NCI-H2029 (cell line): ENCODE measurements around the gene FBXO38.
"Not testable (repeated sequence)": the region's sequence is repeated elsewhere in the genome, so short reads cannot be mapped to it uniquely, and the experiment has no call there.

Source experiments
- DNase-seq: peaks from one replicate; lab custom pipeline; 2025; lab: John Stamatoyannopoulos, UW

FBXO38 gene

DNA sequence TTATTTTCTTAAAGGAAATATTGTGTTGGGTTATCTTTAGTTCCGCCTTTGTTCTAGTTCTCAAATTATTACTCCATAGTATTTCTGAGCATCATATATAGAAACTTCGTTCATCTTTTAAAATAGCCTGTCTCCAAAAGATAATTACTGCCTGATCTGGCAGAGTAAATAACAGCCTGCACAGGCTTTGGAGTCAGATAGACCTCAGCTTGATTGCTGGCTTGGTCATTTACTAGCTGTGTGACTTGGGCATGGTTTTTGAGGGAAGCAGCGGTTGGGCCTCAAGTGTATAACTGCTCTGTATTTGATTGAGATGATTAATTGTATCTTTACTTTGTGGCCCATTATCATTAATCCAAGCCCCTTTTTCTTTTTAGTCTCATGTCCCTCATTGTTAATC is 50.1 kb downstream of the FBXO38 start:
- no peak for DNase-seq

DNA sequence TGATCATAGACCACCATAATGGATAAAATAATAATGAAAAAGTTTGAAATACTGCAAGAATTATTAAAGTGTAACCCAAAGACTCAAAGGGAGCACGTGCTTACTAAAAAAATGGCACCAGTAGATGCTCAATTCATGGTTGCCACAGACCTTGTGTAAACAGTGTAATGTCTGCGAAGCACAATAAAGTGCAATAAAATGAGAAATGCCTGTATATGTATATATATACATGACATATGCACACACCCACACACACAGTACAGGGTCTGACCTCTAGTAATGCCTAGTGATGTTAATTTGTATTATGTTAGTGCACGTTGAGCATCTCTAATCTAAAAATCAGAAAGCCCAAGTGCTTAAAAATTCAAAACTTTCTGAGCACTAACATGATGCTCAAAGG is 52.3 kb downstream of the FBXO38 start:
- DNase-seq = no peak

DNA sequence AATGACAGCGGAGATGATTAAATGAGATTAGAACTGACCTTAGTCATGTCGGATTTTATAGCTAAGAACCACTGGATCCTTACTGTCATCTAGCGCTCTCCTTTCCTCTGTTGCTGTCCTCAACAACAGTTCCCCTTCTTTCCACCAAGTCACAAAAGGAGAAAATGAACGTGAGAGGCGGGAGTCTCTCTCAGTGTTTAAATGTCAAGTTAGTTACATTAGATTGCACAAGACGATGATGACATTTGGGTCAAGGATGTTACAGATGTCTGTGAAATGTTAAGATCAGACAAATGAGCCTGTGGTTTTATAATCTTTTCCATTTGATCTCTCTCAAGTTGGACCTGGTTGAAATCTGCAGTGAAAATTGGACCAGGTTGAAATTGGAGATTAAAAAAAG is 53.5 kb downstream of the FBXO38 start:
- no peak for DNase-seq

DNA sequence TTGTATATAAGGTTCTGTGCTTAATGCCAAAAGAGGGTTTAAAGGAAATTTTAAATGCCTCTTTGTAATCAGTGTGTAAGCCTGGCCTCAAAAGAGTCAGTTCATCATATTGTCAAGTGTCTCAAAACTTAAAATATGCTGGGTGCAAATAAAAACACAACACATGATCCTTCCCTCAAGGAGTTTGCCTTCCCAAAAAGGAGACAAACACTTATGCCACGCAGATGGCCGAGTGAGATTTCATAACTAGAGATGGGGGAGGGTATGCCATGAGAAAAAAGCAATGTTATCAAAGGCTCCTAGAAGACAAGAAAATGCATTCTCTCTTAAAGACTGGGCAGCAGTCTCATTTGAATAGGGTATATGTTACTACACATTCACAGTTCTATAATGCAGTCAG is 55.2 kb downstream of the FBXO38 start:
- DNase-seq = no peak

DNA sequence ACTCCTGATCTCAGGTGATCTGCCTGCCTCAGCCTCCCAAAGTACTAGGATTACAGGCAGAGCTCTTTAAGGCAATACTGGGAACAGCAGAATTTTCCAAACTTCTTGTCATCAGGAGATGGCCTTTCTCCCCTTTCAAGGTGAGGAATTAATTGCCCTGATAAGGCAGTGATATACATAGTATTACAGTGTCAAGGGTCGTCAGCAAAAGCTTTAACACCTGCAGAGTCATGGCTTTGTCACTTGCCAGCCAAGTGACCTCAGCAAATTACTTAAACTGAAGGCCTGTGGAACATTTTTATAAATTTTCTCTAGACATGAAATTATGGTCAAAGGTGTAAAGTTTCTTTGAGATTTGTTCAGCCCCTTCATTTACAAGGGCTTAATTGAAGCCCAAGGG is 59.5 kb downstream of the FBXO38 start:
- no peak for DNase-seq

DNA sequence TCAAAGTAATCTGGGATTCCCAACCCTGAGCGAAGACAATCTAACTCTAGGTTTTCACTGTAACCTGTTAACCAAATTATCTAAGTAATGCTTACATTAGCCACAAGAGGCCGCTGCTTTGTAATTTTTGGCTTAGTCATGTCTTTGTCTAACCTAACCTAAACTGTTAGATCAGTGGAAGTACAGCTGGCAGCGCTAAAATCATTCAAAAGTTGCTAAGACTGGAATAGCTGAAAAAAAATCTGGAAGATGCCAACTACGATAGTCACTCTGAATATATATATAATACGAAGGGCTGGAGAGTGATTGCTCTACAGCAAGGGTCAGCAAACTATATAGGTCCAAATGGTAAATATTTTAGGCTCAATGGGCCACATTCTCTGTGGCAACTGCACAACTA is 60.2 kb downstream of the FBXO38 start:
- DNase-seq = peak; percentile 65

DNA sequence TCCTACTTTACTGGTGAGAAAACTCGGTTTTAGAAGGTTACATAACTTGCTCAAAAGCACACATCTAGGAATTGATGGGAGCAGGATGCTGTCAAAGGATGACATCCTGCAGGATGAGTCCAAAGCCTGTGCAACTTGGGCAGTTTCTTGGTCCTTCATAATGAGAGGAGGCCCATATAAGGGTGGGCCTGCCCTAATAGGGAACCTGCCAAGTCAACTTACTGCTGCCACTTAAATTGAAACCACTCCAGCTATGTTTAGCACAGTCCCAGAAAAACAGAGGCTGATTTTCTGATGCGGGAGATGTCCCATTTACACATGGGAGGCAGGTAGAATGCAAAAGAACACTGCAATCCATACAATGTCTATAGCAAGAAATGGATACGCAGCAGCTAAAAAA is 61.8 kb downstream of the FBXO38 start:
- no peak for DNase-seq

DNA sequence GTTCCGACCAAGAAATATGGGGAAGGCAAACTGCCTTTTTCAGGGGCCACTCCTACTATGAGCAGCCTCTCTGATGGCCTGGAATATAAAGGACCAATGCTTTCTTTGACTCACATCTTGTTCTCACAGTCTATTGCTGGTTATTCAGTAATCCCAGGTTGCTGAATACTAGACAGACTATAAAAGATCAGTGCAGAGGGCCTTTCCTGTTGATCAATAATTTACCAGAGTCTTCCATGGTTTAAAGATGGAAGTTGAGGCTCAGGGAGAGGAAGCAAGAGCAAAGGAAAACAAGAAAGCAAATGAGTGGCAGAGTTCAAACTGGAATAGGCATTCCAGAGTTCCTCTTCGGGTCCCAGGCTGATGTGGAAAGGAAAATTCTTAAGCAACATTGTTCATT is 62.9 kb downstream of the FBXO38 start:
- DNase-seq = no peak

DNA sequence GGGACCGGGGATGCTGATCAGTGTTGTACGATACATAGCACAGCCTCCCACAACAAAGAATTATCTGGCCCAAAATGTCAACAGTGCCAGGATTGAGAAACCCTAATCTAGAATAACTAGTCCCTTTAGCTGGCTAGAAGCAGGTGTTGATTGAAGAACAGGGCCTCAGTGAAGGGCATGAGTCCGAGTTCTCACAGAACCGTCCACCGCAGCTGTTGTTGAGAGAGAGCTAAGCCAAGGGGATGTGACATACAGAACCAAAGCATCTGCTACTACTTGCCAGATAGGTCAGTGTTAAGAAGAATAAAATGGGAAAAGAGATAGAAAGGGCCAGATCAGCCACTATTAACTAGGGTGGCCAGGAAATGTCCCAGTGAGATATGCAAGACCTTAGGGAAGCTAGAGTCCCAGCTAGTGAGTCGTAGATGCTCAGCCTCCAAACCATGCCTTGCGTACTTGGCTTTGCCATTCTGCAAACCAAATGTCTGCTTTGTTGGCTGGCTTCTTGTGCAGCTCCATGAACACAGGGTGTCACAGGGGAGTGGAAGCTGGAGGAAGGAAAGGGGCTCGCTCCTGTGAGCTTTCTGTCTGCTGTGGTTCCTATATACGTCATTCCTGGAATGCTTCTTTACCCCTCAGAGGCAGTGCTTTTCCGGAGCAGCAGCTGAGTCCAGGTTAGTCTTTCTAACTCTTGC is 68.9 kb downstream of the FBXO38 start:
- DNase-seq = no peak

DNA sequence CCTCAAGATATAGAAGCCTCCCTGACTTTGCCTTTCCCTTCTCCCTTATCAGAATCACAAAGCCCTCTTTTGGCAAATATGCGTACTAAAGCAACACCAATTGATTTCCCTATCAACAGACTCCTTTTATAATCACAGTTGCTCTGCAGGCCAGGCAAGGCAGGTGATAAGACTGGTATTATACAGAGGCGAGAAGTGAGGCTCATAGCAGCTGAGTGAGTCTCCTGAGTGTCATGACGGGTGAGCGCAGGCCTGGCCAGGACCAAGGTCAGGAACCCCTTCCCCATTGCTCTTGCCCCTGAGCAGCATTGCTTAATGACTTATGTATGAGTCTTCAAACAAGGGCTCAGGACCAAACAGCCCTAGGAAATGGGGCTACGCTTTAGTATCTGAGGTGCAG is 70.8 kb downstream of the FBXO38 start:
- no peak for DNase-seq

DNA sequence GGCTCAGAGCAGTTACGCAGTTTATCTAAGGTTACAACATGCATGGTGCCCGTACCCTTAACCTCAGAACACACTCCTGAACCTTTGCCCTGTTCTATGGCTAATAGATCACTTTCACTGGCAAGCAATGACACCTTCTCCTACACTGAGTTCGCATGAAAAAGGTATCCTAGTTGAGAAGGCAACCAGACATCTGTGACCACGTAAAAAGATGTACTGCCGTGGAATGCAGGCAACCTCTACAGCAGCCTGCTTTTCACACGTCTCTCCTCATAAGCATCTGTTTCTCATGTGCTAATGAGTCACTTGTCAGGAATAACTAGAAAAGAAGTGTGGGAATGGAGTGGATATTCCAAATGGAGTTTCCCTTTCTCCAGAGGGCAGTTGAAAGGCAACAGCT is 71.4 kb downstream of the FBXO38 start:
- no peak for DNase-seq

DNA sequence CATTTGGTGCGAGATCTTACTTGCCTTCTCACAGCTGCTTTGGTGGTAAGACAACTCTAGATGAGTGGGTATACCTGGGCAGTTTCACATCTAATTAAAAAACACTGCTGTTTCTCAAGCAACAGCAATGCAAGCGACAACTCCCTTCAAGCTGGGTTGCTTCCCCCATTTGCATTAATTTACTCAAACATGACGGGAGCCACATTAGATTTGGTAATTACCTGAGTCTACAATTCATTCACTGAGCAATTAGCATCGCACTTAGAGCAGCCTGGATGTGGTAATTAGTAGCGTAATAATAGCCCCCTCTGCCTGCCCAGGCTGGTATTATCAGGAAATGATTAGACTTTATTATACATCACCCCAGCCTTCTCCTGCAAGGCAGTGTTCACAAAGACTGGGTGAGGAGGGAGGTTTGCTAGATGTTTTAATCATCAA is 73.4 kb downstream of the FBXO38 start:
- DNase-seq = no peak

DNA sequence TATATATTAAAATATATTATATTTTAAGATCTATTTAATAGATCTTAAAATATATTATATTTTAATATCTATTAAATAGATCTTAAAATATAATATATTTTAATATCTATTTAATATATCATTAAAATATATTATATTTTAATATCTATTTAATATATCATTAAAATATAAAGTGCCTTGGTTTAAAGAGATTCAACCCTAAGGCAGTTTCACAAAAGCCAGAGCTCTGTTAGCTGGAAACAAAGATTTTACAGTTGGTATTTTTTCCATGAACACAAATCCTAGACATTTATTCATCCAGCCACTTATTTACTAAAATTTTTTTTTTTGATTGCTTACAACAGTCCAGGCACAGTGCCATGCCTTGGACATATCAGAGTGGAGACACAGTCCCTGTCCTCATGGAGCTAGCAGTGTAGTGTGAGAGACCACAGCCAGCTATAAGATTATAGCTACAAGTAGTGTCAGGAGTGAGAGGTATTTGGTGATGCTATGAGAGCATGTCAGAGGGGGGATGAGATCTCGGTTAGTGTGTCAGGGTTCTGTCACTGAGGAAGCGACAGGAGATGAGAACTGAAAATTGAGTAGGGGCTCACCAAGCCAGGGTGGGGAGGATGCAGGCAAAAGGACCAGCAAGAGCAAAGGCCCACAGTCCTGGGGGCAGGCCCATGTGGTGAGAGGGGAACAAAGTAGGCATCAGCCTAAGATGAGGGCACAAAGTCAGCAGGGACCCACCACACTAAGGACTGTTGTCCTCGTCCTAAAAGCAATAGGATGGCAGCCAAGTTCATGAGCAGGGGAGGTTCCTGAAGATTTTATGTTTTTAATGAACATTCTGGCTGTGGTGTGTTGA is 74.5 kb downstream of the FBXO38 start:
- no peak for DNase-seq

DNA sequence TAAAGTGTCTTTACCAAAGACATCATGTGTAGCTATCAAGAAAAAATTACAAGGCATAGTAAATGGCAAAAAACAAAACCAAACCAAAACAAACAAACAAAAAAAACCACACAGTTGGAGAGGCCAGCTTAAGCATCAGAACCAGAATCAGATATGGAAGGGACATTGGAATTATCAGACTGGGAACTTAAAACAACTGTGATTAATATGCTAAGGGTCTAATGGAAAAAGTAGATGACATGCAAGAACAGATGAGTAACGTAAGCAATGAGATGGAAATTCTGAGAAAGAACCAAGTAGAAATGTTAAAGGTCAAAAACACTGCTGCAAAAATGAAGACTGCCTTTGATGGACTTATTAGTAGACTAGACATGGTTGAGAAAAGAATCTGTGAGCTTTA is 75.9 kb downstream of the FBXO38 start:
- no peak for DNase-seq

DNA sequence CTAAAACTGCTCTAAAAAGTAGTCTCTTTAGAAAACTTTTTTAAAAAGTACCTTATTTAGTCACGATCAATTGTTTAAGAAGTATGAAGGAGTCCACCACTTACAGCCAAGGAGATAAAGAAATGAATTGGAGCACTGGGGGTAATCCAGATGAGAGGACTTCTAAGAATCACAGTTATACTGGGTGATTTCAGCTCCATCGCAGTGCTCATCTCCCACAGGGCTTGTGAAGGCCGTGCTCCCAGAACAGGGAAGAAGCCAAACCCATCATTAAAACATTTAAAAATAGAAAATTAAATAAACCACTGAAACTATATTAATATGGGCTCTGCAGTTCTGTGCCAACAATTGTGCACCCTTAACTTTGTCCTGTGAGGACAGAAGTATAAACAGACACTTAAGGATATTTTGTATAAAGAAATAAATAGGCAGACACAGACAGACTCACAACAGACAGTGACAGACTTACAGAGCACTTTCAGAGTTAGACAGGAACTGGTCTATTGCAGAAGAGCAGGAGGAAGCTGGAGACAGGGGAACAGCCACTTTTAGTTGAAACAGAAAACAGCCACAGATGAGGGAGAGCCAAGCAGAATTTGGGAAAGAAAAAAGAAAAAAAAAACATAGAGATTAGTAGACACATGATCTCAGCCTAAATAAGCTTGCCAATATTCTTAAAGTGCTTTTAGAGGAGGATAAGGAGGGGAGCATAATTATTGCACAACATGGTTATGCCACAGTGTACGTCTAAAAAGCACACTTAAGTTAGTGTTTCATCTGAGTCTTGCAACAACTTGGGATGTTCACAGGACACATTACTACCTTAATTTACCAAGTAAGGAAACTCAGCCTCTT is 81.8 kb downstream of the FBXO38 start:
- no peak for DNase-seq

DNA sequence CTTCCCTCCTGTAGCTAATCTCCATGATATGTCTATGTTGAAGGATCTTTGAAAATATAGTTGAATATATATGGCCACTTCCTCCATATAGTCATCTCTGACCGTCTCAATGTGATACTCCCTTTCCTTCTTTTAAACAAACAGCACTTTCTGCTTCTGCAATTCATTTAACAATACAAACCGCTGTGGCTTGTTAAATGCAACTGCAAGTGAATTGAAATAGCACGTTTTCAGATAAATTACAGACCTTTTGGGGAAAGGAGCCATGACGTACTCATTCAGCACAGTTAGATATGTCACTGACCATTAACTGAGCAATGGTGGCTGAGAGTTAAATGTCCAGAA is 82.5 kb downstream of the FBXO38 start:
- DNase-seq = no peak

DNA sequence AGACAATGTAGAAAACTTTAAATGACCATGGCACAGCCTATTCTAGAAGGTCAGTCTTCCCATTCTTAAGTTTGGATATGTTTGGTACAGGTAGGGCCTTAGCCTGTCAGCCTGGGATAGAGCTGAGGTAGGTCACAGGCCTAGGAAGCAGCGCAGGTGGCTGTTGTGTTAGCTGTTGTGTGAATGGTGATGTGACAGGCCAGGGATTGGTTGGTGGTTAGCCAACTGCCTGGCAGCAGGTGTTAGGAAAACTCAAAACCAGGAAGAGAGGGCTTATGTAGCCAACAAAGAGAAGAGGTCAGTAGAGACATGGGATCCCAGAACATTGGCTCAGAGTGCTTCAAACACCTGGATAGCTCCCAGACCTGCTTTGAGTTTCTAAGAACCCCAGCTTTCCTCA is 84.2 kb downstream of the FBXO38 start:
- DNase-seq = peak; percentile 78

DNA sequence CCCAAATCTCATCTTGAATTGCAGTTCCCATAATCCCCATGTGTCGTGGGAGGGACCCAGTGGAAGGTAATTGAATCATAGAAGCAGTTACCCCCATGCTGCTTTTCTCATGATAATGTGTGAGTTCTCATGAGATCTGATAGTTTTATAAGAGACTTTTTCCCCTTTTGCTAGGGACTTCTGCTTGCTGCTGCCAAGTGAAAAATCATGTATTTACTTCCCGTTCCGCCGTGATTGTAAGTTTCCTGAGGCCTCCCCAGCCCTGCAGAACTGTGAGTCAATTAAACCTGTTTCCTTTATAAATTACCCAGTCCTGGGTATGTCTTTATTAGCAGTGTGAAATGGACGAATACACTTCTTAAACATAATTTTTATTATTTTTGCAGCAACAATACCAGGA is 85.0 kb downstream of the FBXO38 start:
- DNase-seq = not testable (repeated sequence)

DNA sequence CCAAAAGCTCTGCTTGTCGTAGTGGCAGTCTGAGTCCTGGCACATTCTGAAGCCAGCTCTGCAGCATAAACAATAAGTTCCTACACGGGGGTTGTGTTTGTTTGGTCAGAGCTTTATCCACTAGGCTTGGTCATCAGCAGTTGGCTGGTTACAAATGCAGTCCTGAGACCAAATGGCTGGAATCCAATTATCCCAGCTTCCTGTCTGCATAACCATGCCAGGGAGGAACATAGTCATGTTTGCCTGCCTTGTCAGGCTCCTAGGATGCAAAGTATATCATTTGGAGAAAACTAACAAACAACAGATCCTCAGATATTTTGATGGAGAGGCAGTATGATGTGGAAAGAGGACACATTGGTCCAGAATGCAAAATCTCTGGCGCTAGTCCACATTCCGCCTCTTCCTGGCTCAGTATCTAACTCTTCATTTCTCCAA is 85.8 kb downstream of the FBXO38 start:
- peak; percentile 83 for DNase-seq

DNA sequence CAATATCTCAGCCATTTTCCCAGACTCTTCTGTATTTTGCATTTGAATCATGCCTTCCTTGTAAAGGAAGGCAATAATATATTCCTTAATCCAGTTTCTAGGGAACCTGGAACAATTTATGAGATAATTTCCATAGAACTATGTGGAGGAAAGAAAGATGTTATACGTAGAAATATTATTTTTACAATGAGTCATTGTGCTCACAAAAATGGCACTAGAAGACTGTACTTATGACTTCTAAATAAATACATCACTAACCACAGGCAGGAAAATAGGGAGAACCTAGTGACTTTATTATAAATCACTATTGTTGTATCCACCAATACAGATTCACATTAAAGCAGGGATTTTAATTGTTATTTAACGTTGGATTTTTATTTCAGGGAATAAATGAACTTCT is 87.6 kb downstream of the FBXO38 start:
- no peak for DNase-seq

DNA sequence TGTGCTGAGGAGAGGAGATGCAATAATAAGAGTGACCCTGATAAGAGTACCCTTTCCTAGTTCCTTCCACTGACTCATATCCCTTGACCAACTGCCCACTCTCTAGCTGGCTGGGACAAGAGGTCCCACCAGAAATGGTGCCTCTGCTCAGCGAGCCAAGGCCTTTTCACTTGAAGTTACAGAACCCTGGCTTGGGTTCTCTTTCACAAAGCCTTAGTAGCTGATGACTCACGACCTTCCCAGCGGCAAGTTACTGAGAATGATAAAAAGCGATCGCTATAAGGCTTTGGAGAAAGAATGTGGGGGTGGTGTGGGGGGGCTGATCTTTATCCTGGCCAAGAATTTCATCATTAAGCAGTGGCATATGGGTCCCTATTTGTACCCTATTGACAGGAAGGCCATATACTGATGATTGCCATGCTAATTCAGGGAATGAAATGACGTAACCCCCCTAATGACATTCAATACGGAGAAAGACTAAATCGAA is 90.3 kb downstream of the FBXO38 start:
- DNase-seq = no peak

DNA sequence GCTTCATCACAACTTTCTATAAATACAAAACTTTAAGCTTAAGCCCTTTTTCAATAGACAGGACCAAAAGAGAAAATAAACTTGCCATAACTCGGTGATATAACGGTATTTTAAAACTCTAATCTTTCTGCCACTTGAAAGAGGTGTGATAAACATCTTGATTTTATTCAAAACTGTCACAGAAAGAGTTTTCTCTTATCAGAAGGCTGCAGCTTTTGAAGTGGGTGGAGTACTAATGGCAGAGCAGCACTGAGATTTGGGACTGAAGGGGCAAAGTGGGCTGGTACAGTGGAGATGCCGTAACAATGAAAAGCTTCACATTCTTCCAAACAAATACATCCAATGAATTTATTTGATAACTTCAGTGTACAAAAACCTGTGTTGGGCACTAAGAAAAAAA is 92.5 kb downstream of the FBXO38 start:
- no peak for DNase-seq

DNA sequence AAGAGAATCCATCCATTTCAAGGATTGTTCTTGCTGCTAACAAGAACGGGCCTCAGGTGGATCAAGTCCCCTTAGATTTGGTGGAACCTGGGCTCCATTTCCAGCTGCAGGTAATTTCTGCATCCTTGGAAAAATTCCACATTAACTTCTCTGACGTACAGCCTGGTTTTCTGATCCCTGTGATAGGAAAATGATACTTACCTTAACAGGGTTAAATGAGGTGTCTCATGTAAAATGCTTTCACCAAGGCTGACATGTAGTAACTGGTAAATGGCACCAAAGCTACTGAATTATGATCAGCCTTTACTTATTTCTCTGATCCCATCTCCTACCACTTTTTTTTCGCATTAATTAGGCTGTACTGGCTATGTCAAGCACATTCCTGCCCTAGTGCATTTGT is 93.7 kb downstream of the FBXO38 start:
- DNase-seq = no peak
